Measurements from ENCODE around the gene AHNAK.

The AHNAK gene

GRCh38 chr11:62421996-62422395 lies 124.6 kb downstream of the AHNAK start:
- TF ChIP-seq NFIC (IDR thresholded peaks at IDR 0.05) (no peak), FOXM1 (IDR thresholded peaks at IDR 0.05; ENCODE audit: borderline replicate concordance, low read depth) (no peak), ZBTB7A (IDR thresholded peaks at IDR 0.05; ENCODE audit: low read depth) (no peak), MAX (IDR thresholded peaks at IDR 0.05) (no peak), CREB1 (IDR thresholded peaks at IDR 0.05; ENCODE audit: low read depth) (no peak), TEAD4 (IDR thresholded peaks at IDR 0.05) (no peak), USF1 (IDR thresholded peaks at IDR 0.05) (no peak), TCF12 (IDR thresholded peaks at IDR 0.05; ENCODE audit: low read depth) (no peak), CEBPB (IDR thresholded peaks at IDR 0.05) (no peak), TAF1 (IDR thresholded peaks at IDR 0.05; ENCODE audit: low read depth) (no peak), RAD21 (IDR thresholded peaks at IDR 0.05; ENCODE audit: low read depth) (no peak), EP300 (IDR thresholded peaks at IDR 0.05; ENCODE audit: borderline replicate concordance) (no peak)

GRCh38 chr11:62420882-62421281 lies 125.7 kb downstream of the AHNAK start:
- no peak for TF ChIP-seq REST (IDR thresholded peaks at IDR 0.05; ENCODE audit: low read depth)
- no peak for TF ChIP-seq CREB1 (IDR thresholded peaks at IDR 0.05; ENCODE audit: low read depth)
- TF ChIP-seq TEAD4 (IDR thresholded peaks at IDR 0.05): no peak
- no peak for TF ChIP-seq CEBPB (IDR thresholded peaks at IDR 0.05)

- TF ChIP-seq TEAD4 (IDR thresholded peaks at IDR 0.05) (no peak), EP300 (IDR thresholded peaks at IDR 0.05; ENCODE audit: borderline replicate concordance) (no peak), FOXM1 (IDR thresholded peaks at IDR 0.05; ENCODE audit: borderline replicate concordance, low read depth) (no peak), EGR1 (IDR thresholded peaks at IDR 0.05) (no peak), TAF1 (IDR thresholded peaks at IDR 0.05; ENCODE audit: low read depth) (no peak), MAX (IDR thresholded peaks at IDR 0.05) (no peak), TCF12 (IDR thresholded peaks at IDR 0.05; ENCODE audit: low read depth) (no peak), RAD21 (IDR thresholded peaks at IDR 0.05; ENCODE audit: low read depth) (no peak)
Observed at GRCh38 chr11:62419943-62420342, 126.7 kb downstream of the AHNAK start.

GRCh38 chr11:62419314-62419929 lies 127.2 kb downstream of the AHNAK start:
- TF ChIP-seq RAD21 (IDR thresholded peaks at IDR 0.05; ENCODE audit: low read depth) (no peak), FOXM1 (IDR thresholded peaks at IDR 0.05; ENCODE audit: borderline replicate concordance, low read depth) (no peak), TCF12 (IDR thresholded peaks at IDR 0.05; ENCODE audit: low read depth) (no peak), YY1 (IDR thresholded peaks at IDR 0.05; ENCODE audit: low read depth) (no peak), NFIC (IDR thresholded peaks at IDR 0.05) (no peak), EGR1 (IDR thresholded peaks at IDR 0.05) (no peak), TEAD4 (IDR thresholded peaks at IDR 0.05) (no peak), USF1 (IDR thresholded peaks at IDR 0.05) (no peak), REST (IDR thresholded peaks at IDR 0.05; ENCODE audit: low read depth) (no peak), CREB1 (IDR thresholded peaks at IDR 0.05; ENCODE audit: low read depth) (no peak), ZBTB7A (IDR thresholded peaks at IDR 0.05; ENCODE audit: low read depth) (no peak), EP300 (IDR thresholded peaks at IDR 0.05; ENCODE audit: borderline replicate concordance) (no peak), TAF1 (IDR thresholded peaks at IDR 0.05; ENCODE audit: low read depth) (no peak), MAX (IDR thresholded peaks at IDR 0.05) (no peak), CEBPB (IDR thresholded peaks at IDR 0.05) (no peak)

GRCh38 chr11:62418733-62419132 lies 127.9 kb downstream of the AHNAK start, which contains the start of gene SCGB1A1:
Gene SCGB1A1, plus strand, starts transcription at chr11:62419033. Its CDS starts 63 bp downstream, at chr11:62419096.
- TF ChIP-seq EP300 (IDR thresholded peaks at IDR 0.05; ENCODE audit: borderline replicate concordance) (no peak), YY1 (IDR thresholded peaks at IDR 0.05; ENCODE audit: low read depth) (no peak), EGR1 (IDR thresholded peaks at IDR 0.05) (no peak), RAD21 (IDR thresholded peaks at IDR 0.05; ENCODE audit: low read depth) (no peak), FOXM1 (IDR thresholded peaks at IDR 0.05; ENCODE audit: borderline replicate concordance, low read depth) (no peak), TEAD4 (IDR thresholded peaks at IDR 0.05) (no peak), CREB1 (IDR thresholded peaks at IDR 0.05; ENCODE audit: low read depth) (no peak), TAF1 (IDR thresholded peaks at IDR 0.05; ENCODE audit: low read depth) (no peak), NFIC (IDR thresholded peaks at IDR 0.05) (no peak), MAX (IDR thresholded peaks at IDR 0.05) (no peak), ZBTB7A (IDR thresholded peaks at IDR 0.05; ENCODE audit: low read depth) (no peak), REST (IDR thresholded peaks at IDR 0.05; ENCODE audit: low read depth) (no peak), USF1 (IDR thresholded peaks at IDR 0.05) (no peak), CEBPB (IDR thresholded peaks at IDR 0.05) (no peak), TCF12 (IDR thresholded peaks at IDR 0.05; ENCODE audit: low read depth) (no peak)

Data from Ishikawa (cell line).